IgD-negative memory B cell (primary cell): ENCODE data around the gene GAPVD1. TPM values are rescaled to one million over a fixed set of nuclear protein-coding genes. Genes with fewer than 3 reads are reported as not detected.
"Not testable (repeated sequence)": the region's sequence is repeated elsewhere in the genome, so short reads cannot be mapped to it uniquely, and the experiment has no call there.

Experiments used
- H3K27ac Mint-ChIP-seq, 3 donors: one replicate each; pipeline ENCODE4 v1.8.0; 2020 to 2022; ENCODE audit warnings: mild to moderate bottlenecking in 3 of 3, mixed read lengths in 3 of 3, moderate library complexity in 1 of 3
- H3K27me3 Mint-ChIP-seq: one replicate; pipeline ENCODE4 v1.8.0; 2021; ENCODE audit warnings: mixed read lengths
- H3K36me3 Mint-ChIP-seq: one replicate; pipeline ENCODE4 v1.8.0; 2020; ENCODE audit warnings: mild to moderate bottlenecking, mixed read lengths
- H3K4me1 Mint-ChIP-seq, 3 donors: one replicate each; pipeline ENCODE4 v1.8.0; 2020 to 2022; ENCODE audit warnings: mixed read lengths in 3 of 3, mild to moderate bottlenecking in 1 of 3
- H3K4me3 Mint-ChIP-seq, 4 donors: one replicate each; pipeline ENCODE4 v1.8.0; 2020 to 2022; ENCODE audit warnings: mild to moderate bottlenecking in 4 of 4, mixed read lengths in 4 of 4, moderate library complexity in 3 of 4
- H3K9me3 Mint-ChIP-seq, 3 donors: one replicate each; pipeline ENCODE4 v1.8.0; 2020 to 2021; ENCODE audit warnings: mixed read lengths in 3 of 3, mild to moderate bottlenecking in 1 of 3
- polyA plus RNA-seq: library from polyadenylated mRNA; unstranded; fragments of 300-500 nt; fragmentation: Illumina TruSeq; gene quantifications from one replicate; pipeline ENCODE4 v1.2.3, GENCODE V29; 2021

Gene GAPVD1
- 33.7 TPM for polyA plus RNA-seq

DNA sequence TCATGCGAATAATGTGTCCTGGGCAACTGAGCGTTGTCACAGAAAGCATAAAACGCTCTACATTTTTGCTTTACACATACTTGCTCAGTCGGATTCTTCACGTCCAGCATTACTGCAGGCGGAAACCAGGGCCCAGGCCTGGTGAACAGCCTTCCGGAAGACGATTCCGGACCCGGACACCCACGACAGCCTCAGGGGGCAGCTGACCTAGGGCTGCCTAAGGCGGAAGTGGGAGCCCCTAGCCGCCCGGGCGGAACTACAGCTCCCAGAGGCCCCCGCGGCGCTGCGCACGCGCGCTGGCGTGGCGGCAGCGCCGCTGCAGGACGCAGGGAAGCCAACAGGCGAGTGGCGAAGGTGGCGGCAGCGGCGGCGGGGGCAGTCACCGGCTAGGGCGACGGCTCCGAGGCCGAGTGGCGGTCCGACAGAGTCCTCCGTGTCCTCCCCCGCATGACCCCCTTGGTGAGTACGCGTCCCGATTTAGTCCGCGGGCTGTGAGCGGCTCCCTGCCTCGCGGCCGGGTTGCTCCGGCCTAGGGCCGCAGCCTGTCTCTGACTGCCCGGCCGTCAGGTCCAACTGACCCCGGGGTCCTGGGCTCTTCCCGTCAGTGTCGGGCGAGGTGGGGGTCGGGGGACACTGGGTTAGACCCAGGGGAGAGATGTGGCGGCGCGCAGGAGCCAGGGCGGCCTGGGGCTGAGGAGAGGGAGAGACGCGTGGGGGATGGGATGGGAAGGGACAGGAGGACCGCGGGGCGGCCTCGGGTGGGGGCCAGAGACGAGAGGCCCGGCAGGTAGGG is at the start of gene GAPVD1:
Gene GAPVD1, plus strand, starts transcription at position 326 of the 793 bp plus-strand sequence. CDS start 37,096 bp downstream, outside the sequence.
- peak within 1 kb of the TSS; percentile 91 to 100 (median 96) for H3K4me3 Mint-ChIP-seq
- peaks cover 6% of the 10 kb centered on the region for H3K36me3 Mint-ChIP-seq
- H3K4me1 Mint-ChIP-seq: peaks cover 29 to 30% (median 30%) of the 10 kb centered on the region in 3 donors
- H3K9me3 Mint-ChIP-seq: peaks cover 0 to 8% (median 0%) of the 10 kb centered on the region in 3 donors
- peak within 1 kb of the TSS; percentile 96 to 100 (median 100) for H3K27ac Mint-ChIP-seq
- H3K27me3 Mint-ChIP-seq: no peaks in the 10 kb centered on the region

- H3K27ac Mint-ChIP-seq: no peak overlapping the region
- H3K4me1 Mint-ChIP-seq: peaks cover 0 to 6% (median 4%) of the 10 kb centered on the region in 3 donors
- peaks cover 0 to 2% (median 0%) of the 10 kb centered on the region in 3 donors for H3K9me3 Mint-ChIP-seq
- H3K4me3 Mint-ChIP-seq: no peak overlapping the region
- H3K27me3 Mint-ChIP-seq: no peaks in the 10 kb centered on the region
- H3K36me3 Mint-ChIP-seq: peaks cover 5% of the 10 kb centered on the region
These were observed 47.4 kb upstream of the GAPVD1 start for GRCh38 chr9:125214186-125214585.

GRCh38 chr9:125218621-125219020 is 43.0 kb upstream of the GAPVD1 start:
- Mint-ChIP-seq H3K4me1 (peaks cover 0 to 6% (median 4%) of the 10 kb centered on the region in 3 donors), H3K27me3 (no peaks in the 10 kb centered on the region), H3K9me3 (peaks cover 0 to 2% (median 0%) of the 10 kb centered on the region in 3 donors), H3K36me3 (peaks cover 5% of the 10 kb centered on the region), H3K27ac (no peak overlapping the region), H3K4me3 (no peak overlapping the region)

- H3K9me3 Mint-ChIP-seq, H3K27ac Mint-ChIP-seq, H3K27me3 Mint-ChIP-seq, H3K36me3 Mint-ChIP-seq, H3K4me1 Mint-ChIP-seq: not testable (repeated sequence)
- H3K4me3 Mint-ChIP-seq: peak overlapping the region in 1 of 4 donors; percentile 55
These were observed 36.8 kb upstream of the GAPVD1 start for GRCh38 chr9:125224858-125225257.

DNA sequence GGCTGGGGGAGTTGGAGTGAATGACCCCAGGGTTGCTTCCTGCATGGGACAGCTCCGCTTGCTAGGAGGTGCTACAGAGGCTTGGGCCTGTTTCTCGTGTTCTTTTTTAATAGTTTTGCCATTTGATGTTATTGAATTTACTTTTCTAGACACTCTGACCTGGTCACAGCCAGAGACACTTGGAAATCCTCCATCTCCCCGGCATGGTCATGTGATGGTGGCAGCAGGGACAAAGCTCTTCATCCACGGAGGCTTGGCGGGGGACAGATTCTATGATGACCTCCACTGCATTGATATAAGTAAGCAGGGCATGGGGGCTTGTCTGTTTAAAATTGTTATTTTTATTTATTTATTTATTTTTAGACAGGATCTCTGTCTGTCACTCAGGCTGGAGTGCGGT is 33.9 kb upstream of the GAPVD1 start:
- no peaks in the 10 kb centered on the region for H3K27me3 Mint-ChIP-seq
- no peak overlapping the region for H3K4me3 Mint-ChIP-seq
- peaks cover 0 to 1% (median 0%) of the 10 kb centered on the region in 3 donors for H3K4me1 Mint-ChIP-seq
- H3K9me3 Mint-ChIP-seq: peaks cover 0 to 1% (median 0%) of the 10 kb centered on the region in 3 donors
- H3K36me3 Mint-ChIP-seq: no peaks in the 10 kb centered on the region
- no peak overlapping the region for H3K27ac Mint-ChIP-seq

GRCh38 chr9:125233678-125234077 is 27.9 kb upstream of the GAPVD1 start:
- H3K4me3 Mint-ChIP-seq: no peak overlapping the region
- peaks cover 4% of the 10 kb centered on the region for H3K36me3 Mint-ChIP-seq
- no peaks in the 10 kb centered on the region for H3K27me3 Mint-ChIP-seq
- H3K4me1 Mint-ChIP-seq: peaks cover 22 to 28% (median 25%) of the 10 kb centered on the region in 3 donors
- peaks cover 0 to 1% (median 0%) of the 10 kb centered on the region in 3 donors for H3K9me3 Mint-ChIP-seq
- H3K27ac Mint-ChIP-seq: peak overlapping the region in 1 of 3 donors; percentile 90

- not testable (repeated sequence) for H3K36me3 Mint-ChIP-seq
These were observed 27.5 kb upstream of the GAPVD1 start for GRCh38 chr9:125234099-125234498.

DNA sequence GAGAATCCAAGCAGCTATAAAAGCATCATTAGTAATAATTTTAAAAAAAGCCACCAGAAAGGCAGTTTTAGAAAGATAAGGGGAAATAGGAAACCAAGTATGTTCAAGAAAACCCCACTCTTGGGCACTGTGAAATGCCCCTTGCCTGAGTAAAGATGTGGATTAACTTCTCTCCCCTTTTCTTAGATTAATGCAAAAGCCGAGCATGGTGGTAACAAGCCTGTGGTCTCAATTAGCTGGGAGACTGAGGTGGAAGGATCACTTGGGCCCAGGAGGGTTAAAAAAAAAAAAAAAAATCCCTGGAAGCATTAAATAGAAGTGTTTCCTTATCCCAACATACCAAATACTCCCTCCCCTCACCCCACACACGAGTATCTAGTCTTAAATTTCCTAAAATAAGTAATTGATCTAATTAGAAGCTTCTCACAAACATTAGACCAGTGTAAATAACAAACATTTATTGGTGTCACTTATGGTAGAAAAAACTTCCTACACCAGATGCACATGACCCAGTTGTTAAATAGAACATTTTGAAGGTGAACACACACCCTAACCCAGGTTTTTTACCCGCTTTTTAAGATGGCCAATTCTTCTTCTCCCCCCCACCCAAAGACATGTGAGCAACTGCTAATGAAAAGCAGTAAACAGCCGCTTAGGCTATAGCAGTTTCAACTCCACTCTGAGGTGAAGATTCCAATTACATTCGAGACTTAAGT is 25.7 kb upstream of the GAPVD1 start:
- peaks cover 0 to 1% (median 0%) of the 10 kb centered on the region in 3 donors for H3K9me3 Mint-ChIP-seq
- H3K27ac Mint-ChIP-seq: peak overlapping the region; percentile 36 to 80 (median 65)
- no peaks in the 10 kb centered on the region for H3K27me3 Mint-ChIP-seq
- peaks cover 33 to 36% (median 35%) of the 10 kb centered on the region in 3 donors for H3K4me1 Mint-ChIP-seq
- peaks cover 10% of the 10 kb centered on the region for H3K36me3 Mint-ChIP-seq
- peak overlapping the region in 3 of 4 donors; percentile 24 to 72 (median 41) for H3K4me3 Mint-ChIP-seq

More at GRCh38 chr9:125234099-125234498, 27.5 kb upstream of the GAPVD1 start:
- H3K27me3 Mint-ChIP-seq, H3K4me3 Mint-ChIP-seq, H3K9me3 Mint-ChIP-seq: not testable (repeated sequence)
- Mint-ChIP-seq H3K27ac (peak overlapping the region in 1 of 3 donors; percentile 90), H3K4me1 (peaks cover 26 to 33% (median 29%) of the 10 kb centered on the region in 3 donors)

DNA sequence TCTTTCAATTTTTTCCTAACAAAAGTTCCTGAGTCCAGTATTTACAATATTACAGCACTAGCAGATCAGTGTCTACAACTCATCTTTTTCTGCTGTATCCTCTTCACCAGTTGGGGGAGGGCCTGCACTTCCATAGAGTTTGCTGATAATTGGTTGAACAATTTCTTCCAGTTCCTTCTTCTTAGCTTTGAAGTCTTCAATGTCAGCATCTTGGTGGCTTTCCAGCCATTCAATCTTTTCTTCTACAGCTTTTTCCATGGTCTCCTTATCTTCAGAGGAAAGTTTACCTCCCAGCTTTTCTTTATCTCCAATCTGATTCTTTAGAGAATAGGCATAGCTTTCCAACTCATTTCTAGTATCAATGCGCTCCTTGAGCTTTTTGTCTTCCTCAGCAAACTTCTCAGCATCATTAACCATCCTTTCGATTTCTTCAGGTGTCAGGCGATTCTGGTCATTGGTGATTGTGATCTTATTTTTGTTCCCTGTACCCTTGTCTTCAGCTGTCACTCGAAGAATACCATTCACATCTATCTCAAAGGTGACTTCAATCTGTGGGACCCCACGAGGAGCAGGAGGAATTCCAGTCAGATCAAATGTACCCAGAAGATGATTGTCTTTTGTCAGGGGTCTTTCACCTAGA is 25.0 kb upstream of the GAPVD1 start:
- H3K9me3 Mint-ChIP-seq, H3K27me3 Mint-ChIP-seq: not testable (repeated sequence)
- H3K36me3 Mint-ChIP-seq: peaks cover 10% of the 10 kb centered on the region
- H3K27ac Mint-ChIP-seq: peak overlapping the region in 1 of 3 donors; percentile 65
- H3K4me3 Mint-ChIP-seq: peak overlapping the region in 2 of 4 donors; percentile 2 to 72
- peaks cover 36 to 41% (median 40%) of the 10 kb centered on the region in 3 donors for H3K4me1 Mint-ChIP-seq

DNA sequence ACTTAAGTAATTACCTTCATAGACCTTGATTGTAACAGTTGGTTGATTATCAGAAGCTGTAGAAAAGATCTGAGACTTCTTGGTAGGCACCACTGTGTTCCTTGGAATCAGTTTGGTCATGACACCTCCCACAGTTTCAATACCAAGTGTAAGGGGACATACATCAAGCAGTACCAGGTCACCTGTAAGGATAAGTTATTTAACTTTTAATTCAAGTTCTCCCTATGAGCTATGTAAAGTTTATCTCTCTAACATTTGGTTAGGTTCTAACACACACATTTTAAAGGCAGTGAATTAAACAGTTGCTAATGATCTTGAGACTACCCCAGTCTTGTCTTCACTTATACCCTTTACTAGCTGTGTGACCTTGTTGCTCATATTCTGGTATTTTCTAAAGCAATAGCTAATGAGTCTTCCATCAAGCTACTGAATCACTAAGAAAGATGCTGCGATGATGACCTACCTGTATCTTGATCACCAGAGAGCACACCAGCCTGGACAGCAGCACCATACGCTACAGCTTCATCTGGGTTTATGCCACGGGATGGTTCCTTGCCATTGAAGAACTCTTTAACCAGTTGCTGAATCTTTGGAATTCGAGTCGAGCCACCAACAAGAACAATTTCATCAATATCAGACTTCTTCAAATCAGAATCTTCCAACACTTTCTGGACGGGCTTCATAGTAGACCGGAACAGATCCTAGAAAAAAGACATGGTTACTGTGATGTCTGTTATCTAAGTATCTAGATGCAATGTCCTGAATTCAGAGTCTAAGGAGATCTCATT is 23.3 kb upstream of the GAPVD1 start:
- peaks cover 39 to 45% (median 45%) of the 10 kb centered on the region in 3 donors for H3K4me1 Mint-ChIP-seq

GRCh38 chr9:125238915-125239446 is 22.6 kb upstream of the GAPVD1 start:
- peak overlapping the region; percentile 72 to 97 (median 88) for H3K4me3 Mint-ChIP-seq
- no peaks in the 10 kb centered on the region for H3K9me3 Mint-ChIP-seq
- peak overlapping the region; percentile 53 to 85 (median 65) for H3K27ac Mint-ChIP-seq
- peaks cover 10% of the 10 kb centered on the region for H3K36me3 Mint-ChIP-seq
- no peaks in the 10 kb centered on the region for H3K27me3 Mint-ChIP-seq
- peaks cover 39 to 45% (median 45%) of the 10 kb centered on the region in 3 donors for H3K4me1 Mint-ChIP-seq

More for the DNA sequence above, 23.3 kb upstream of the GAPVD1 start:
- peak overlapping the region; percentile 72 to 97 (median 88) for H3K4me3 Mint-ChIP-seq
- H3K9me3 Mint-ChIP-seq: no peaks in the 10 kb centered on the region
- peaks cover 10% of the 10 kb centered on the region for H3K36me3 Mint-ChIP-seq
- H3K27ac Mint-ChIP-seq: peak overlapping the region; percentile 65 to 85 (median 77)
- no peaks in the 10 kb centered on the region for H3K27me3 Mint-ChIP-seq

GRCh38 chr9:125239631-125240597 is 21.7 kb upstream of the GAPVD1 start:
- peaks cover 10% of the 10 kb centered on the region for H3K36me3 Mint-ChIP-seq
- H3K27ac Mint-ChIP-seq: peak overlapping the region; percentile 98 to 100 (median 99)
- H3K27me3 Mint-ChIP-seq: no peaks in the 10 kb centered on the region
- H3K4me1 Mint-ChIP-seq: peaks cover 39 to 45% (median 45%) of the 10 kb centered on the region in 3 donors
- H3K4me3 Mint-ChIP-seq: peak overlapping the region; percentile 92 to 100 (median 97)
- no peaks in the 10 kb centered on the region for H3K9me3 Mint-ChIP-seq

GRCh38 chr9:125240649-125240999 is 21.0 kb upstream of the GAPVD1 start:
- Mint-ChIP-seq H3K27ac (peak overlapping the region; percentile 98 to 100 (median 99)), H3K4me3 (peak overlapping the region; percentile 92 to 100 (median 97)), H3K9me3 (no peaks in the 10 kb centered on the region), H3K36me3 (peaks cover 10% of the 10 kb centered on the region), H3K27me3 (no peaks in the 10 kb centered on the region), H3K4me1 (peaks cover 34 to 42% (median 39%) of the 10 kb centered on the region in 3 donors)
